Osteoblast (primary cell): ENCODE results near the gene CNTN5. TPM values are rescaled to one million over a fixed set of nuclear protein-coding genes. Genes with fewer than 3 reads are reported as not detected.

Experiments
- DNase-seq: peaks from one replicate; pipeline ENCODE4 v3.0.0; 2011; ENCODE audit warnings: low spot score, mixed read lengths; ENCODE audit not compliant: insufficient read length; ENCODE audit errors: missing footprints
- H2AFZ ChIP-seq: 2 replicates; pipeline ENCODE4 v1.6.0; 2011; ENCODE audit warnings: mild to moderate bottlenecking, low read length
- H3K27ac ChIP-seq: 2 replicates; pipeline ENCODE4 v1.5.1; 2011; ENCODE audit warnings: mild to moderate bottlenecking, low read depth, low read length, moderate library complexity
- H3K27me3 ChIP-seq: 2 replicates; pipeline ENCODE4 v1.6.0; 2012; ENCODE audit warnings: mild to moderate bottlenecking, control low read depth, inconsistent platforms, low read length, moderate library complexity; ENCODE audit not compliant: insufficient read depth
- H3K36me3 ChIP-seq: 2 replicates; pipeline ENCODE4 v1.5.1; 2011; ENCODE audit warnings: mild to moderate bottlenecking, low read length, control low read depth, moderate library complexity; ENCODE audit not compliant: insufficient read depth
- H3K4me1 ChIP-seq: 2 replicates; pipeline ENCODE4 v1.5.1; 2011; ENCODE audit warnings: mild to moderate bottlenecking, low read length, control low read depth, moderate library complexity; ENCODE audit not compliant: insufficient read depth
- H3K4me2 ChIP-seq: 2 replicates; pipeline ENCODE4 v1.6.0; 2011; ENCODE audit warnings: mild to moderate bottlenecking, low read length; ENCODE audit not compliant: insufficient read depth
- H3K4me3 ChIP-seq: fragments of 200-600 bp; sonication (generic); 3 replicates; pipeline ENCODE4 v1.5.1; 2012; ENCODE audit warnings: mild to moderate bottlenecking, low read length, inconsistent platforms; ENCODE audit not compliant: insufficient read depth
- H3K79me2 ChIP-seq: 2 replicates; pipeline ENCODE4 v1.6.0; 2012; ENCODE audit warnings: mild to moderate bottlenecking, low read length, control low read depth, inconsistent platforms; ENCODE audit not compliant: insufficient read depth
- H3K9me3 ChIP-seq: 2 replicates; pipeline ENCODE4 v1.5.1; 2011; ENCODE audit warnings: low read depth, low read length, control low read depth
- H4K20me1 ChIP-seq: 2 replicates; pipeline ENCODE4 v1.6.0; 2012; ENCODE audit warnings: mild to moderate bottlenecking, low read length, control low read depth; ENCODE audit not compliant: insufficient read depth
- CTCF ChIP-seq: IDR thresholded peaks from 2 replicates; pipeline ENCODE4 v1.5.1; 2011; ENCODE audit warnings: mild to moderate bottlenecking, low read depth, low read length, moderate library complexity; ENCODE audit errors: extremely low read depth
- total RNA-seq: library from RNA; depleted of rRNA; stranded (reverse); fragments of >200 nt; gene quantifications from 2 replicates; pipeline ENCODE4 v1.2.3, GENCODE V29; 2012

The CNTN5 gene
- total RNA-seq, 1 donor, result not detected

GRCh38 chr11:99505831-99506230 is 485.1 kb downstream of the CNTN5 start:
- no peak overlapping the region for H3K4me3 ChIP-seq
- H3K4me2 ChIP-seq, result no peak overlapping the region
- H3K36me3 ChIP-seq, result no peaks in the 10 kb centered on the region
- H4K20me1 ChIP-seq, result no peaks in the 10 kb centered on the region
- no peak overlapping the region for H3K27ac ChIP-seq
- DNase-seq, result no peak
- no peaks in the 10 kb centered on the region for H3K9me3 ChIP-seq
- H2AFZ ChIP-seq, result no peak overlapping the region
- H3K4me1 ChIP-seq, result peaks cover 2% of the 10 kb centered on the region
- H3K27me3 ChIP-seq, result no peaks in the 10 kb centered on the region
- H3K79me2 ChIP-seq, result no peaks in the 10 kb centered on the region
- no peak for TF ChIP-seq CTCF

- Histone ChIP-seq H3K79me2 (no peaks in the 10 kb centered on the region), H3K27me3 (no peaks in the 10 kb centered on the region), H3K4me1 (peaks cover 2% of the 10 kb centered on the region), H3K27ac (no peak overlapping the region), H2AFZ (no peak overlapping the region), H3K4me2 (no peak overlapping the region), H3K36me3 (no peaks in the 10 kb centered on the region), H4K20me1 (no peaks in the 10 kb centered on the region), H3K4me3 (no peak overlapping the region), H3K9me3 (no peaks in the 10 kb centered on the region)
- no peak for DNase-seq
- TF ChIP-seq CTCF, result no peak
Observed at GRCh38 chr11:99509863-99510262, 489.1 kb downstream of the CNTN5 start.

- TF ChIP-seq CTCF, result no peak
- Histone ChIP-seq H4K20me1 (no peaks in the 10 kb centered on the region), H3K36me3 (no peaks in the 10 kb centered on the region), H3K27ac (no peak overlapping the region), H2AFZ (no peak overlapping the region), H3K4me2 (no peak overlapping the region), H3K4me1 (no peaks in the 10 kb centered on the region), H3K27me3 (no peaks in the 10 kb centered on the region), H3K9me3 (no peaks in the 10 kb centered on the region), H3K4me3 (no peak overlapping the region), H3K79me2 (no peaks in the 10 kb centered on the region)
- no peak for DNase-seq
Observed at GRCh38 chr11:99513368-99513767, 492.6 kb downstream of the CNTN5 start.

GRCh38 chr11:99519095-99519494 is 498.3 kb downstream of the CNTN5 start:
- no peak for DNase-seq
- no peak overlapping the region for H2AFZ ChIP-seq
- H3K27me3 ChIP-seq, result no peaks in the 10 kb centered on the region
- H3K4me1 ChIP-seq, result no peaks in the 10 kb centered on the region
- no peaks in the 10 kb centered on the region for H3K9me3 ChIP-seq
- no peak overlapping the region for H3K4me3 ChIP-seq
- no peaks in the 10 kb centered on the region for H3K79me2 ChIP-seq
- no peak overlapping the region for H3K4me2 ChIP-seq
- no peaks in the 10 kb centered on the region for H4K20me1 ChIP-seq
- no peaks in the 10 kb centered on the region for H3K36me3 ChIP-seq
- TF ChIP-seq CTCF, result no peak
- no peak overlapping the region for H3K27ac ChIP-seq
